GM18517 (cell line): ENCODE data around the gene PLD4.
"Not testable (repeated sequence)": the region's sequence is repeated elsewhere in the genome, so short reads cannot be mapped to it uniquely, and the experiment has no call there.

ENCODE experiments used
- ATAC-seq: cut with Tn5 transposase; IDR thresholded peaks from one replicate; pipeline ENCODE4 v1.9.1; 2021; ENCODE audit warnings: mild to moderate bottlenecking, moderate library complexity; ENCODE audit not compliant: unreplicated experiment

The PLD4 gene

GRCh38 chr14:104898195-104898558 is 26.5 kb upstream of the PLD4 start:
- no peak for ATAC-seq

DNA sequence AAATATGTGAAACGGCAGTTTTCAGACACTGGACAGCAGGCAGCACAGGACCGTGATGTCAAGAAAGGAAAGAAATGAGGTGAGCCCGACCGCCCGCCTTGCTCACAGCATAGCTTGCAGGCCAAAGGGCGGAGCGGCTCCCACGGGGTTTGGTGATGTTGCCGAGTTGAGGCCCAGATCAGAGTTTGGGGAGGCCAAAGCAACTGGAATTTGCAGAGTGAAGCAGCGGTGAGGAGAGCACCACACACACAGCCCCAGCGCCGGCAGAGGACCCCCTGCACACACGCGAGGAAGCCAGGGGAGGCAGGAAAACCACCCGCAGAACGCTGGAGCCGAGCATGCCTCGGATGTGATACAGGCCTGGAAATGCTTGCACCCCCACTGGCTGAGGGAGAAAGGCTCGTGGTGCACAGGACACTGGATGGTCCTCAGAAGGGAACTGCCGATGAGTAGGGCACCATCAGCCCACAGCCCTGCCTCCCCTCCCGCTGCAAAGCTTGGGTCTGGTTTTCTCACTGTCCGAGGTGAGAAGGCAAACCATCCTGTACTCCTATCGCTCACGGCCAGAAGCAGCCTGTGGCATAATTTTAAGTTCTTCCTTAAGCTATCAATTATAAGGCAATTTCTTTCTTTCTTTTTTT is 25.7 kb upstream of the PLD4 start:
- no peak for ATAC-seq

GRCh38 chr14:104899781-104900180 is 24.9 kb upstream of the PLD4 start:
- no peak for ATAC-seq

- ATAC-seq: no peak
Measured at GRCh38 chr14:104900639-104901512, 23.8 kb upstream of the PLD4 start.

- ATAC-seq: no peak
Measured at GRCh38 chr14:104903990-104904389, 20.7 kb upstream of the PLD4 start.

- not testable (repeated sequence) for ATAC-seq
Measured at GRCh38 chr14:104904650-104905578, 19.8 kb upstream of the PLD4 start.

- not testable (repeated sequence) for ATAC-seq
Measured at GRCh38 chr14:104905579-104905933, 19.1 kb upstream of the PLD4 start.

GRCh38 chr14:104908303-104908702 is 16.4 kb upstream of the PLD4 start:
- ATAC-seq: no peak

GRCh38 chr14:104912053-104912452 is 12.6 kb upstream of the PLD4 start:
- no peak for ATAC-seq

GRCh38 chr14:104913435-104913834 is 11.2 kb upstream of the PLD4 start:
- no peak for ATAC-seq

- no peak for ATAC-seq
Measured at GRCh38 chr14:104917116-104917515, 7.6 kb upstream of the PLD4 start.

DNA sequence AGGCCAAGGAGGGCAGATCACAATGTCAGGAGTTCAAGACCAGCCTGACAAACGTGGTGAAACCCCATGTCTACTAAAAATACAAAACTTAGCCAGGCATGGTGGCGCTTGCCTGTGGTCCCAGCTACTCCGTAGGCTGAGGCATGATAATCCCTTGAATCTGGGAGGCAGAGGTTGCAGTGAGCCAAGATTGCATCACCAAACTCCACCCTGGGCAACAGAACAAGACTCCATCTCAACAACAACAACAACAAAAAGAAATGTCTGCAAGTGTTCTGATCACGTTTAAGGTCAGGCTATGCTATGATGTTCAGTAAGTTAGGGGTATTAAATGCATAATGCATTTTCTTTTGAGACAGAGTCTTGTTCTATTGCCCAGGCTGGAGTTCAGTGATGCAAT is 6.7 kb upstream of the PLD4 start:
- ATAC-seq: no peak

- not testable (repeated sequence) for ATAC-seq
Measured at GRCh38 chr14:104919152-104919992, 5.3 kb upstream of the PLD4 start.

GRCh38 chr14:104919993-104920315 is 4.7 kb upstream of the PLD4 start:
- ATAC-seq: no peak

- no peak for ATAC-seq
Measured at GRCh38 chr14:104923640-104924420, 849 bp upstream of the PLD4 start.

DNA sequence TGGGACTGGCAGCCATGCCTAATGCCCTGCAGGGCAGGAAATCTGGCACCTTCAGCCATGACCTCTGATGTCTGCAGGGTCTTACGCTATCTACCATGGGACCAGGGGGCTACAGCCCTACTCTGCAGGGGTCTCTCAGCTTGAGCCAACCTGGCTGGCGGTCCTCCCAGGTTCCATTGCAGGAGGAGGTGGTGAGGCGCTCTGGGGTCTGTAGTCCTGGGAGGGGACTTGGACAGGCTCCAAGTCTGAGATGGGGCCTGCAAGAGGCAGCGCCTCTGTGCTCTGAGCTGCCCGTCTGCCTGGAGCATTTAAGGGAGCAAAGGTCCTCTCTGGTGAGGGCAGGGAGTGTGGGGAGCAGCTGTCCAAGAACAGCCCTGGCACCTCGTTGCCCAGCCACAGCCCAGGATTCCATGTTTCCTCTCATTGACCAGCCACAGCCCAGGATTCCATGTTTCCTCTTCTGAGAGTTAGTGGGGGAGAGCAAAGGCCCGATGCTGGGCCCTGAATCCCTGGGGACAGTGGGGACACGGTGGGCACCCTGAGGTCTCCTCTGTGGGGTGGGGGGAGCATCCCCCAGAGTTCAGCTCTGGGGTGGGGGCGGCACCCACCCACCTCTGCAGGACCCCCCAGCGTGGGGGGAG is 655 bp downstream of the PLD4 start:
- no peak for ATAC-seq

- no peak for ATAC-seq
Measured at GRCh38 chr14:104925855-104926609, 1.4 kb downstream of the PLD4 start.

DNA sequence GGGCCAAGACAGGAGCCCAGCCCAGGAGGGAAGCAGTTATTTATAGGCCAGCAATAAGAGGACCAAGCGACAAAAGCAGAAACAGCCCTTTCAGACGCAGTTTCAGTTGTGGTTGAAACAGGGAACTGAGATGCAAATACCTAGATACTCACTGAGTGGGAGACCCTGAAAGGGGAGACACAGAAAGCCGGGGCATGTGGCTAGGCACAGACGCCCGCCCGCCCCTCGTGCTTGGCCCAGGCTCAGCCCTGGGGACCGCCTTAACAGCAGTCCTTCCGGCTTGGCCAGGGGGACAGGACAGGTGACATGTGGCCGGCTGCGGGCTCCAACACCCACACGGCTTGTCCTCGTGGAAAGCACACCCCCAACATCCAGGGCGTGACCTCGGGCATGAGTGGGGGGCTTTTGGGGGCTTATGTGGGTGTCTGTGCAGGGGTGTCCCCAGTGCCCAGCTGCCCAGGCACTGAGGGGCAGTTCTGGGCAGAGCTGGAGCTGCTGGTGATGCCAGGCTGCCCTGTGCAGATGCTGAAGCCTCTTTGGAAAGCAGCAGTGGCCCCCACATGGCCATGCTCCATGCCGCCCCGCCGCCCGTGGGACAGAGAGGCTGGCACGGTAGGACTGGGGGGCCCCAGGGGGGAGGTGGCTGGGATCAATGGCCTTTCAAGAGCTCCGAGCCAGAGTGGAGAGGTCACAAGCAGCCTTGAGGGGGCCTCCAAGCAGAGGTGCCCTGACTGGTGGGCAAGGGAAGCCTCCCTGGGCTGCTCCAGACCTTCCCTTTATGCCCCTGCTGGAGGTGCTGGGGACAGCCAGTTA is 2.1 kb downstream of the PLD4 start:
- peak; percentile 92 for ATAC-seq
